GM13976 (cell line): ENCODE measurements around the gene ST8SIA6.

ENCODE experiments used
- DNase-seq: peaks from one replicate; pipeline ENCODE4 v3.0.0; 2012; ENCODE audit warnings: low spot score
- in situ Hi-C: fragments of 300-500 bp; cut with MboI; formaldehyde crosslinking; loops from one replicate; pipeline ENCODE4 v1.12.0; 2022; ENCODE audit warnings: low sequenced_read_pairs, mixed read lengths, inconsistent platforms; ENCODE audit not compliant: unreplicated experiment
- TF ChIP-seq, protein P1 (sequence below): IDR thresholded peaks from 2 replicates; pipeline ENCODE4 v1.5.1; 2012; ENCODE audit warnings: borderline replicate concordance, mild to moderate bottlenecking; ENCODE audit not compliant: insufficient read depth; ENCODE audit errors: extremely low read depth, missing control alignments, control extremely low read depth

ST8SIA6 gene

DNA sequence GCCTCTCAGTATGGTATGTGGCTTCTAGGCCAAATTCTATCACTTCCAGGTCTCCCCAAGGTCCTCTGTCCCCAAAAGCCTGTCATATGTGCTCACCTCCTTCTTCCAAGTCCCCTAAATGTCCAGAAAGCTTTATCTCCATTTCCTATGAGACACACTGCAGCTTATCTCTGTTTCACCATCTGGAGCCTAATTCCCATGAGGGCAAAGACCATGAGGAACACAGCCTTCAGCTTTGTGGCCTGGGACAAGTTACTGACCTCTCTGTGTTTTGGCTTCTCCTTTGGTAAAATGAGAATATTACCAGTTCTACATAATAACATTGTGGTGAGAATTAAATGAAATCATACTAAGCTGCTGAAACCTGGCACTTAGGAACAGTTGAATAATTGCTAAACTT lies 19.2 kb downstream of the ST8SIA6 start:
- in situ Hi-C loops, result no loop called here
- TF ChIP-seq, protein P1, sequence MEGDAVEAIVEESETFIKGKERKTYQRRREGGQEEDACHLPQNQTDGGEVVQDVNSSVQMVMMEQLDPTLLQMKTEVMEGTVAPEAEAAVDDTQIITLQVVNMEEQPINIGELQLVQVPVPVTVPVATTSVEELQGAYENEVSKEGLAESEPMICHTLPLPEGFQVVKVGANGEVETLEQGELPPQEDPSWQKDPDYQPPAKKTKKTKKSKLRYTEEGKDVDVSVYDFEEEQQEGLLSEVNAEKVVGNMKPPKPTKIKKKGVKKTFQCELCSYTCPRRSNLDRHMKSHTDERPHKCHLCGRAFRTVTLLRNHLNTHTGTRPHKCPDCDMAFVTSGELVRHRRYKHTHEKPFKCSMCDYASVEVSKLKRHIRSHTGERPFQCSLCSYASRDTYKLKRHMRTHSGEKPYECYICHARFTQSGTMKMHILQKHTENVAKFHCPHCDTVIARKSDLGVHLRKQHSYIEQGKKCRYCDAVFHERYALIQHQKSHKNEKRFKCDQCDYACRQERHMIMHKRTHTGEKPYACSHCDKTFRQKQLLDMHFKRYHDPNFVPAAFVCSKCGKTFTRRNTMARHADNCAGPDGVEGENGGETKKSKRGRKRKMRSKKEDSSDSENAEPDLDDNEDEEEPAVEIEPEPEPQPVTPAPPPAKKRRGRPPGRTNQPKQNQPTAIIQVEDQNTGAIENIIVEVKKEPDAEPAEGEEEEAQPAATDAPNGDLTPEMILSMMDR, result no peak
- DNase-seq, result no peak

DNA sequence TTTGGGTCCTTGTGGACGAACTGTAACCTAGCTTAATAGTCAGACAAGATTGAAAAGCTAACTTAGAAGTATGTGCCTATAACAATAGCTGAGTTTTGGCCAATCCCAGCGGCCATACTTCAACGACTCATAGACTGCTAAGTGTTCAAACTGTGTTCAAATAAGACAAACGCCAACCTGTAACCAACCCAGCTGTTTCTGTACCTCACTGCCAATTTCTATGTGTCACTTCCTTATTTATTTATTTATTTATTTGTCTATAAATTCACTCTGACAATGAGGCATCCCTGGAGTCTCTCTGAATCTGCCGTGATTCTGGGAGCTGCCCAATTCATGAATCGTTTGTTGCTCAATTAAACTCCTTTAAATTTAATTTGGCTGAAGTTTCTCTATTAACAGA lies 21.7 kb downstream of the ST8SIA6 start:
- DNase-seq, result no peak
- in situ Hi-C loops, result no loop called here
- TF ChIP-seq, protein P1, result no peak

DNA sequence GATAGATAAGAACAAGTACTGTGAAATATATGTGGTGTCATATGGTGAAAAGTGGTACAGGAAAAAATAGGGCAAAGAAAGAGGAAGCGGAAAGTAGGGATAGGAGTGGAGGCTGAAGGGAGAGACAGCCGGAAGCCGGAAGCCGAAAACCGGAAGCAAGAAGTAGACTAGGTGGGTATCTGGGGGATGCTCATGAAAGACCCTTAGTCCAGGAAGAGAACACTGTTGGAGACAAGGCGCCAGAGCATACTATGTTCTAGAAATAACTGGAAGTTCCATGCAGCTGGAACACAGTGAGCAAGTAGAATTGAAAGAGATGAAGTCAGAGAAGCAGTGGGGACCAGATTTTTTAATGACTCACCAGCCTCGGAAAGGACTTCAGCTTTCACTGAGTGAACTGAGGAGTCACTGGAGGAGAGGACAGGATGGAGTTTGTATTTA lies 22.5 kb downstream of the ST8SIA6 start:
- in situ Hi-C loops, result no loop called here
- TF ChIP-seq, protein P1, result no peak
- no peak for DNase-seq

DNA sequence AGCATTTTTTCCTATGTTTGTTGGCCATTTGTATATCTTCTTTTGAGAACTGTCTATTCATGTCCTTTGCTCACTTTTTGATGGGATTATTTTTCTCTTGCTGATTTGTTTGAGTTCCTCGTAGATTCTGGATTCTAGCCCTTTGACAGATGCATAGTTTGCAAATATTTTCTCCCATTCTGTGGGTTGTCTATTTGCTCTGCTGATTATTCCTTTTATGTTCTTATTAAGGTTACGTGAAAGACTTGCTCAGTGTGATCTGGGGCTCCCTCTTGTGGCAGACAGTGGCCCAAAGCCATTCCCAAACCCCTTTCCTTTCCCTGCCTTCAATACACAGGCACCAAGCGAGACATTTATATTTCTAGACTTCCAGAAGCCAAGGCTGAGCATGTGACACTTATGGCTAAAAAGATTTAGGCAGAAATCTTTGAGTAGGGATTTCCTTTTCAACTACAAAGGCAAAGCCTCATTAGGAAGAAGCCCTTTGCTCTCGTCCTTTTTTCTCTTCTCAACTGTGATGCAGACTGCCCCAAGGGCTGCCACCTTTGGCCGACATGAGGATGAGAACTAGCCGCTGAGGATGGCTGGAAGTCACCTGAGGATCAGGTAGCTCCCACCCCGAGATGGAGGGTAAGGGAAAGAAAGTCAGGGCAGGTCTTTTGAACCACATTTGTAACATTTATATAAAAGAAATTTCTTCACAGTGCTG lies 23.6 kb downstream of the ST8SIA6 start:
- in situ Hi-C loops, result no loop called here
- TF ChIP-seq, protein P1, result peak; percentile 69
- peak; percentile 37 for DNase-seq

DNA sequence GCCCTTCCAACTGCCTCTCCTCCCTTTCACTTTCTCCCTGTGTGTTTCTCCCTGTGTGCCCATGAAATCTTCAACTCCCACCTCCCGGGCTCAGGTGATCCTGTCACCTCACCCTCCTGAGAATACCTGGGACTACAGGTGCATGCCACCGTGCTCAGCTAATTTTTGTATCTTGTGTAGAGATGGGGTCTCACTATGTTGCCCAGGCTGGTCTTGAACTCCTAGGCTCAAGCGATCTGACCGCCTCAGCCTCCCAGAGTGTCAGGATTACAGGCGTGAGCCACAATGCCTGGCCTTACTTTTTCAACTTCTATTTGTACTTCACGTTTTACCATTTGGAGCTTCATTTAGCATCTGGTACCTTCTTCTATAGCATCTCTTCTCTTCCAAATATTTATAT lies 24.9 kb downstream of the ST8SIA6 start:
- TF ChIP-seq, protein P1, result no peak
- DNase-seq, result no peak
- in situ Hi-C loops, result no loop called here

DNA sequence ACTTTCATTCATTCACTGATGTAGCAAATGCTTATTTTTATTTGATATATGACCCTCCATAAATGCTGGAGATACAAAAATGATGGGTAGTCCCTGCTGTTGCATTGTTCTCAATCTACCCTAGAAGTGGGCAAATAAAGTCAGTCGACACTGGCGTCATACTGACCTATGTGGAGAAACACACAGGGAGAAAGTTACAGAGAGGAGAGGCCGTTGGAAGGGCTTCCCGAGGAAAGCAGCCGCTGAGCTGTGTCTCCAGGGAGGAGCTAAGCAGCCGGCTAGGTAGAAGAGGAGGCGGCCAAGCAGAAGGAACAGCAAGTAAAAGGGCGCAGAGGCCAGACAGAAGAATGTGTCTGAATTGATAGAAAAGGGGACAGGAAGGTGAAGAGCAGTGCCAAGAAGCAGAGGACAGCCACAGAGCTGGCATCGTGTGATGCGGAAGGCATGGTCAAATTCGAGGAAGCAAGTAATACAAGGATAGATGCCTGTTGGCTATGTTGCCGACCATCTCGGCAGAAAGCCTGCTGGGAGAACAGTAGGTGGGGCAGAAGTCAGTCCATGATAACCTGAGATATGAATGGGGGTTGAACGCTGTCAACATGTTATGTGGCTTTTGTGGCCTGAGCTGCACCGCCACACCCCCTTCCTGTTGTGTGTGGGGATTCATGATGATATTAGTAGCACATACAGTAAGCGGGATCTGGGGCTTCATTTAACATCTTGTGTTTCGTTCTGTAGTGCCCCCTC lies 25.9 kb downstream of the ST8SIA6 start:
- in situ Hi-C loops, result no loop called here
- TF ChIP-seq, protein P1, result no peak
- DNase-seq, result no peak
